Measurements from ENCODE around the gene MILR1. TPM values are rescaled to one million over a fixed set of nuclear protein-coding genes. Genes with fewer than 3 reads are reported as not detected.

Gene MILR1
- total RNA-seq, 1 experiment from 2014 or later, result 3.8 TPM

- no peak for TF ChIP-seq REST (IDR thresholded peaks at IDR 0.05; ENCODE audit: low read depth)
Measured at GRCh38 chr17:64424324-64424849, 24.5 kb upstream of the MILR1 start (continued).

- no peak overlapping the region for H3K4me2 ChIP-seq (ENCODE audit: low read length)
- no peak overlapping the region for H3K9ac ChIP-seq (ENCODE audit: low read length)
- ATAC-seq (no peak), DNase-seq (ENCODE audit: low read depth, low spot score) (no peak)
- no peaks in the 10 kb centered on the region for H3K79me2 ChIP-seq (ENCODE audit: insufficient read depth, low read length)
- BruUV-seq (replicated peaks), result no TSS peak
- ChIA-PET RAD21 (ENCODE audit: low non-redundant PET in 1 of 2, low total read pairs in 2 of 2, uncharacterized antibody in 2 of 2, unreplicated experiment in 2 of 2) (no interaction called here), POLR2A (interaction anchor here (0.8 kb wide), 1 partner anchor 283 kb away, joined by 3 read pairs; no protein-coding TSS in a partner anchor), CTCF (interaction anchor here (2.4 kb wide), 1 partner anchor 66 kb away, joined by 8 read pairs; no protein-coding TSS in a partner anchor)
- H3K36me3 ChIP-seq (ENCODE audit: control insufficient read depth in 1 of 2, insufficient read depth in 2 of 2, low read length in 2 of 2), result no peaks in the 10 kb centered on the region
- H3K27ac ChIP-seq (ENCODE audit: low read depth, low read length), result no peak overlapping the region
- H3K4me3 ChIP-seq (replicated peaks in 1 of 2; ENCODE audit: low read depth in 1 of 2, low read length in 2 of 2), result no peak overlapping the region
- H3K4me1 ChIP-seq (ENCODE audit: control insufficient read depth in 1 of 2, insufficient read depth in 2 of 2, low read length in 2 of 2), result peaks cover 3 to 13% of the 10 kb centered on the region in 2 experiments; a peak in 2 of 4 replicates
- intact Hi-C loops (cut with micrococcal nuclease), result no loop called here
- peak overlapping the region; percentile 30 for H2AFZ ChIP-seq (ENCODE audit: low read depth, low read length, poor library complexity, severe bottlenecking)
- no peaks in the 10 kb centered on the region for H4K20me1 ChIP-seq (ENCODE audit: insufficient read depth)
- H3K9me3 ChIP-seq (ENCODE audit: control insufficient read depth in 1 of 2, insufficient read depth in 1 of 2, low read depth in 1 of 2, low read length in 2 of 2), result no peaks in the 10 kb centered on the region
- no peaks in the 10 kb centered on the region for H3K9me2 ChIP-seq (ENCODE audit: insufficient read depth)
- no peaks in the 10 kb centered on the region for H3K27me3 ChIP-seq (ENCODE audit: insufficient read depth, low read length)
- TF ChIP-seq EZH2 (IDR thresholded peaks at IDR 0.05) (no peak), YY1 (IDR thresholded peaks at IDR 0.05; ENCODE audit: extremely low read depth, insufficient replicate concordance, low read depth, low read length) (no peak), ELF1 (IDR thresholded peaks at IDR 0.05; ENCODE audit: borderline replicate concordance, low read depth) (no peak), POLR2A (IDR thresholded peaks at IDR 0.05; ENCODE audit: borderline replicate concordance, extremely low read depth, insufficient read depth, insufficient read length) (no peak), POLR2AphosphoS5 (IDR thresholded peaks at IDR 0.05; ENCODE audit: low read depth, low read length) (no peak), CEBPB (IDR thresholded peaks at IDR 0.05; ENCODE audit: low read depth) (no peak), SP1 (IDR thresholded peaks at IDR 0.05; ENCODE audit: low read depth) (no peak), CBX3 (IDR thresholded peaks at IDR 0.05; ENCODE audit: low read depth) (no peak), ATF3 (IDR thresholded peaks at IDR 0.05) (no peak), MAX (IDR thresholded peaks at IDR 0.05) (no peak), ZBTB33 (IDR thresholded peaks at IDR 0.05; ENCODE audit: extremely low read depth, insufficient replicate concordance, low read length) (no peak), SIN3A (IDR thresholded peaks at IDR 0.05; ENCODE audit: low read depth) (no peak), REST (IDR thresholded peaks at IDR 0.05; ENCODE audit: low read depth) (no peak), SRF (IDR thresholded peaks at IDR 0.05; ENCODE audit: low read depth) (no peak), ZNF274 (IDR thresholded peaks at IDR 0.05; ENCODE audit: low read depth, low read length) (no peak), EGR1 (IDR thresholded peaks at IDR 0.05; ENCODE audit: low read depth) (no peak)
Measured at GRCh38 chr17:64425191-64425590, 23.7 kb upstream of the MILR1 start.

All from HCT116 (cell line).